HG02642 (cell line): ENCODE measurements around the gene PJA1.

Source experiments
- ATAC-seq: cut with Tn5 transposase; IDR thresholded peaks from one replicate; pipeline ENCODE4 v1.9.1; 2021; ENCODE audit warnings: mild to moderate bottlenecking; ENCODE audit not compliant: unreplicated experiment, poor library complexity

PJA1 gene, protein sequence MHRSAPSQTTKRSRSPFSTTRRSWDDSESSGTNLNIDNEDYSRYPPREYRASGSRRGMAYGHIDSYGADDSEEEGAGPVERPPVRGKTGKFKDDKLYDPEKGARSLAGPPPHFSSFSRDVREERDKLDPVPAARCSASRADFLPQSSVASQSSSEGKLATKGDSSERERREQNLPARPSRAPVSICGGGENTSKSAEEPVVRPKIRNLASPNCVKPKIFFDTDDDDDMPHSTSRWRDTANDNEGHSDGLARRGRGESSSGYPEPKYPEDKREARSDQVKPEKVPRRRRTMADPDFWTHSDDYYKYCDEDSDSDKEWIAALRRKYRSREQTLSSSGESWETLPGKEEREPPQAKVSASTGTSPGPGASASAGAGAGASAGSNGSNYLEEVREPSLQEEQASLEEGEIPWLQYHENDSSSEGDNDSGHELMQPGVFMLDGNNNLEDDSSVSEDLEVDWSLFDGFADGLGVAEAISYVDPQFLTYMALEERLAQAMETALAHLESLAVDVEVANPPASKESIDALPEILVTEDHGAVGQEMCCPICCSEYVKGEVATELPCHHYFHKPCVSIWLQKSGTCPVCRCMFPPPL

DNA sequence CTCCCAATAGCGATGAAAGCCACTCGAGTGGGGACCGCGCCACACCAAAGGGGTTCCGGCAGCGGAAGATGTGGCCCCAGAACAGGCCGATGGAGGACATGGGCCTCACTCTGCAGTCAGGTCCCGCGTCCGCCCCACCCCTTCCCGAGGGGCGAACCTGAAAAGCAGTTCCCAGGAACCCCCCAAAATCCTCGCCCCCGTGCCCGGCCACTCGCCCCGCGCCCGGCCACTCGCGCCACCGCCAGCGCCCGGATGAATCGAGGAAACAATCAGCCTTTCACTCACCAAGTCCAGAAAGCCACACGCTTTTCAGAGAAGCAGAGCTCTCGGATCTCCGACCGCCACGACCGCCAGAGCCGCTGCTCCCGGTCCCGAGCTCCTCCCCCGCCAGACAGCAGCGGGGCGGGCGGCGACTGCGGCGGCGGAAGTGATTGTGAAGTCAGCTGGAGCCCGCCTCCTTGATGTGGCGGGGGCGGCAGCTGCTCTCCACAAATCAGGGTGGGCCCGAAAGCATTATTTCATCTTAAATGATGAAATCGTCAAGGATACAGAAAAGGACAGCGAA, at the start of gene PJA1:
TSS of gene PJA1 (minus strand) at position 367 of the 565 bp plus-strand sequence. CDS start 2,380 bp downstream, outside the sequence.
- ATAC-seq, result peak; percentile 96

GRCh38 chrX:69214463-69214862, 49.2 kb upstream of the PJA1 start:
- ATAC-seq, result no peak

- ATAC-seq, result no peak
These were observed 46.4 kb upstream of the PJA1 start for GRCh38 chrX:69211701-69212100.

GRCh38 chrX:69210581-69210980, 45.3 kb upstream of the PJA1 start:
- ATAC-seq, result no peak

GRCh38 chrX:69207216-69207615, 42.0 kb upstream of the PJA1 start:
- no peak for ATAC-seq

DNA sequence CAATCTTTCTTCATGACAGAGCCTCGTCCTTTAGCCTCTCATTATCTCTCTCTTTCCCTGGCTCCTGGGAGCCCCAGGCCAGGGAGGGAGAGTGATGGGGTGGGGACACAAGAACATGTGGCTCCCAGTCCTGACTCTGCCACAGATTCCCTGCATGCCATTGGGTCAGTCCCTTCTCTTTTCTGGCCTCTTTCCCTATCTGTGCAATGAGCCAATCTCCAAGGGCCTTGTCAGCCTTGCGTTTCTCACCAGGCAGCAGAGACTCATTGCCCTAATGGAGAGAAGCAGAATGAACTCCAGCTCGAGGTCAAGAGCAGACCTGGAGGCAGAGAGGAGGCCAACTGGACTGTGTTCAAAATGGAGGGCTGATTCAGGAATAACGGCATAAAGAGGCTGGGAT, 38.4 kb upstream of the PJA1 start:
- ATAC-seq, result no peak

DNA sequence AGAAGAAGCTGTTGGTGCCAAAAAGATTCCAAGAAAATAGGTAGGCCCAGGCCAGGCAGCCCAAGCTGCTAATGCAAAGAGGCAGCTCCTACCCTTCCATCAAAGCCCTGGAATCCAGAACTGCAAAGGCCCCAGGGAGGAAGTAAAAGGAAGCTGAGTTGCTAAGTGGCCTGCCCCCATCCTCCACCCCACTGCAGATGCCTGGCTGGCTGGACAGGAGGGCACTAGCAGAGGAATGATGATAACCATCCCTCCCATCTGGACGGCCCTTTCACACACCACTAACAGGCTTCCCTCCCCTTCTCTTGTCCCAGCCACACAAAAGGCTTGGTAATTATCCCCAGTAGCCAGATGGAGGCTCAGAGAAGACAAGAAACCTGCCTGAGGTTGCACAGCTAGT, 32.4 kb upstream of the PJA1 start:
- ATAC-seq, result no peak

DNA sequence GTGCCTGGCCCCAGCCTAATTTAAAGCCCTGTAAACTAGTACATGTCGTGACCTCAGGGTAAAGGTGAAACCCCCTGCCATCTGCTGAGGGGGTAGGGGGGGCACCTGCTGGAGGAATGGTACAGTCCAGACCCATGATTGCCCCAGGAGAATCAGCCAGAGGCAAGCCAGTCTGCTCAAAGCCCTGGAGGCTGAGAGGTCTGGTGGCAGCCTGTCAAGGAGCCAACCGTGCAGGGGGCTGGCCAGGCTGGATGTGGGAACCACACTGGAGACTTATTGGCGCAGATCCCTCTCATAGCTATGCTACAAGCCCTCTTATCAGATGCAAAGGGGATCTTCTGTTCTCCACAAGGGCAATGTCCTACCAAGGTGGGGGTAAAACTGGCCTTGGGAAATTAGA, 31.4 kb upstream of the PJA1 start:
- ATAC-seq, result no peak

GRCh38 chrX:69195810-69196209, 30.6 kb upstream of the PJA1 start:
- ATAC-seq, result no peak

GRCh38 chrX:69195192-69195591, 29.9 kb upstream of the PJA1 start:
- no peak for ATAC-seq

DNA sequence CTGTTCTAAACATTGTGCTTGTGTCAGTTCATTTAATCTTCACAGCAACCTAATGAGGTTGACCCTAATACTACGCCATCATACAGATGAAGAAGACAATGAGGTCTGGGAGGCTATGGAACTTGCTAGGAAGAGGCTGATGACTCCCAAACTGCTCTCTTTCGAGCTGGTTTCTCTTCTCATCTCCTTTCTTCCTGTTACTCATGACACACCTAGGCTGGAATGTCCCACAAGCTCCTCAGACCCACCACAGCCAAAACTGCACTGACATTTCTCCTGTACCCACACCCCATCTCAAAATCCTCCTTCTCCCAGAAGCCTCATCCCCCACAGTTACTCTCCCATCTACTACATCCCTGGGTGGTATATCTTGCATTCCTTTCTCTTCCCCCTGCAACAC, 27.4 kb upstream of the PJA1 start:
- ATAC-seq, result no peak

GRCh38 chrX:69189576-69190371, 24.5 kb upstream of the PJA1 start:
- no peak for ATAC-seq

DNA sequence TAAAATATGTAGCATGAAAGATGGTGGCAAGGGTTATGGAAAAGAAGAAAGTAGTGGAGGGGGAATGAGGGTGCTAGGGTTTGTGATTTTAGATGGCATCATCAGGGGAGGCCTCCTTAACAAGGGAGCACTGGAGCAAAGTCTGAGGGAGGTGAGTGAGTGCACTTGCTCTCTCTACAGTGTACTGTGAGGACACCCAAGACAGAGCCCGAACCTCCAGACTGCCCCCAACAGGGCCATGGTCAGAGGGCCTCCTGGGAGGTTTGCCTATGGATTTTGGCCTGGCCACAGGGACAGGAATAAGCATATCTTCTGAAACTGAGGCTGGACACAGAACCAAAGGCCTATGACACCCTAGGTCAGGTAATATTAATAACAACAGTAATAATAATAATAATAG, 21.4 kb upstream of the PJA1 start:
- no peak for ATAC-seq

GRCh38 chrX:69185886-69186285, 20.6 kb upstream of the PJA1 start:
- no peak for ATAC-seq

- no peak for ATAC-seq
These were observed 19.9 kb upstream of the PJA1 start for GRCh38 chrX:69185141-69185540.

- ATAC-seq, result no peak
These were observed 17.6 kb upstream of the PJA1 start for GRCh38 chrX:69182818-69183380.

DNA sequence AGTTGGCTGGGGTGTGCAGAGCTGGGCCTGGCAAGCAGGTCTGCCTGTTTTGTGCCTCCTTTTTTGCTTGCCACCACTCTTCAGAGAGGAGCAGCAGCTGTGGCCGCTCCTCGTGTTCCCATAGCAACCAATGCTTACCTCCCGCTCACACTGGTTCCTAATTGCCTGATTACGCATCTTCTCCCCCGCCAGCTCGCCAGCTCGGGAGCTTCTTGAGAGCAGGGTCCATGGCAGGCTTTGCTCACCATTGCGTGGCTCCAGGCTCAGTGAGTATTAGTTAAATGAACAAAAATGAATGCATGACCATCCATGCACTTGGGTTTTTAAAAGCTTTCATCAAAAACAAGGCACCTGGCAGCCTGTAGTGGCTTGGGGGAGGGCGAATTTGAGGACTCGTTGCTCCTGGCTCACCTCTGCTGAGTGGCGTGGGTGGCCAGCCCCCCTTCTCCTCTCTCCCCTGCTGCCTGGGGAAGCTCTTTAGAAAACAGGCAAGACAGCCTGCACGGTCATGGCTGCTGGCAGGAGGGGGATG, 14.2 kb upstream of the PJA1 start:
- no peak for ATAC-seq

- ATAC-seq, result no peak
These were observed 13.3 kb upstream of the PJA1 start for GRCh38 chrX:69178592-69178991.

GRCh38 chrX:69177511-69178162, 12.4 kb upstream of the PJA1 start:
- no peak for ATAC-seq

GRCh38 chrX:69176053-69176452, 10.8 kb upstream of the PJA1 start:
- no peak for ATAC-seq
